Adrenal gland (tissue), 5 donors: ENCODE data around the gene USP53.

Source experiments
- POLR2A ChIP-seq, 2 donors: fragments of 450-650 bp; IDR thresholded peaks; one replicate each; pipeline ENCODE4 v1.6.1; 2017; ENCODE audit warnings: antibody characterized with exemption in 2 of 2, mild to moderate bottlenecking in 2 of 2, moderate library complexity in 1 of 2
- TF ChIP-seq, protein P1 (sequence below), 6 experiments: fragments of 450-650 bp in 4 of 6; fragments of 200-600 bp in 2 of 6; sonication (generic) in 1 of 6; IDR thresholded peaks; 1 replicate in 5 of 6; 2 replicates in 1 of 6; pipeline versions ENCODE4 v1.5.1 to v1.8.0; 2016 to 2021; ENCODE audit warnings: antibody characterized with exemption in 6 of 6, mild to moderate bottlenecking in 2 of 6, moderate library complexity in 1 of 6
- donor health status: DM: no; HTN: no; CAD: no.

DNA sequence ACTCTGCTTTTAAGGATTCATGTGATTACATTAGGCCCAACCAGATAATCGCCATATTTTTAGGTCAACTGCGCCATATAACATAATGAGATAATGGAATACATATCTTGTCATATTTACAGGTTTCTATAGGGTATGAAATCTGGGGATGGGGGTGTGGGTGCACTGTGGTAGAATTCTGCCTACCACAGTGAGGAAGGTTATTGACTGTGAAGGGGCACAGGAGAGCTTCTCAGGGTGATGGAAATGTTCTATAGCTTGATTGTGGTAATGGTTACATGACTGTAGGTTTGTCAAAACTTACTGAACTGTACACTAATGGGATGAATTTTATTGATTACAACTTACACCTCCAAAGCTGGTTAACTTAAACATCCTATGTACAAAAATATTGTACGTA lies 15.9 kb downstream of the USP53 start:
- TF ChIP-seq, protein P1, sequence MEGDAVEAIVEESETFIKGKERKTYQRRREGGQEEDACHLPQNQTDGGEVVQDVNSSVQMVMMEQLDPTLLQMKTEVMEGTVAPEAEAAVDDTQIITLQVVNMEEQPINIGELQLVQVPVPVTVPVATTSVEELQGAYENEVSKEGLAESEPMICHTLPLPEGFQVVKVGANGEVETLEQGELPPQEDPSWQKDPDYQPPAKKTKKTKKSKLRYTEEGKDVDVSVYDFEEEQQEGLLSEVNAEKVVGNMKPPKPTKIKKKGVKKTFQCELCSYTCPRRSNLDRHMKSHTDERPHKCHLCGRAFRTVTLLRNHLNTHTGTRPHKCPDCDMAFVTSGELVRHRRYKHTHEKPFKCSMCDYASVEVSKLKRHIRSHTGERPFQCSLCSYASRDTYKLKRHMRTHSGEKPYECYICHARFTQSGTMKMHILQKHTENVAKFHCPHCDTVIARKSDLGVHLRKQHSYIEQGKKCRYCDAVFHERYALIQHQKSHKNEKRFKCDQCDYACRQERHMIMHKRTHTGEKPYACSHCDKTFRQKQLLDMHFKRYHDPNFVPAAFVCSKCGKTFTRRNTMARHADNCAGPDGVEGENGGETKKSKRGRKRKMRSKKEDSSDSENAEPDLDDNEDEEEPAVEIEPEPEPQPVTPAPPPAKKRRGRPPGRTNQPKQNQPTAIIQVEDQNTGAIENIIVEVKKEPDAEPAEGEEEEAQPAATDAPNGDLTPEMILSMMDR (IDR thresholded peaks at IDR 0.05): no peak
- TF ChIP-seq POLR2A (IDR thresholded peaks at IDR 0.05): no peak
